ENCODE measurements around the gene PRPF4.

DNA sequence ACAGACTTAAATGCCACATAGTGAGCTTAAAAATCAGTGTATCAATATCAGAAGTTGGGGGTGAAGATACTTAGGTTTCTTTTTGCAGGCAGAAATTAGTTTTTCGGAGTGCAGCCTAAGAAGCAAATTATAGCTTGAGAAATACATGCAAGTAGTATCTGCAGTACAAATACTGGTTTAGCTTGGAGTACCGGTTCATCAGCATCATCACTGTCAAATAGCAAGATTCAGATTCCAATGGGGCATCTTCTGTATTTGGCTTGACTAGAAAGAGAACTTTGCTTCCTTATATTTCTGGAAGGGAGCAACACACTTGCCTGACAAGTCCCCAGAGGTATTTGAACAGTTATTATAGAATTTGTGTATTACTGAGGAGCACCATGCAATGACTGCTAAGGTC is 34.3 kb upstream of the PRPF4 start:
- TF ChIP-seq, protein P1, sequence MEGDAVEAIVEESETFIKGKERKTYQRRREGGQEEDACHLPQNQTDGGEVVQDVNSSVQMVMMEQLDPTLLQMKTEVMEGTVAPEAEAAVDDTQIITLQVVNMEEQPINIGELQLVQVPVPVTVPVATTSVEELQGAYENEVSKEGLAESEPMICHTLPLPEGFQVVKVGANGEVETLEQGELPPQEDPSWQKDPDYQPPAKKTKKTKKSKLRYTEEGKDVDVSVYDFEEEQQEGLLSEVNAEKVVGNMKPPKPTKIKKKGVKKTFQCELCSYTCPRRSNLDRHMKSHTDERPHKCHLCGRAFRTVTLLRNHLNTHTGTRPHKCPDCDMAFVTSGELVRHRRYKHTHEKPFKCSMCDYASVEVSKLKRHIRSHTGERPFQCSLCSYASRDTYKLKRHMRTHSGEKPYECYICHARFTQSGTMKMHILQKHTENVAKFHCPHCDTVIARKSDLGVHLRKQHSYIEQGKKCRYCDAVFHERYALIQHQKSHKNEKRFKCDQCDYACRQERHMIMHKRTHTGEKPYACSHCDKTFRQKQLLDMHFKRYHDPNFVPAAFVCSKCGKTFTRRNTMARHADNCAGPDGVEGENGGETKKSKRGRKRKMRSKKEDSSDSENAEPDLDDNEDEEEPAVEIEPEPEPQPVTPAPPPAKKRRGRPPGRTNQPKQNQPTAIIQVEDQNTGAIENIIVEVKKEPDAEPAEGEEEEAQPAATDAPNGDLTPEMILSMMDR (IDR thresholded peaks at IDR 0.05), result no peak
- no peak for TF ChIP-seq POLR2A (IDR thresholded peaks at IDR 0.05)

Measured in uterus (tissue), 2 donors.